SK-N-SH (cell line): ENCODE measurements around the gene PSPC1. TPM values are rescaled to one million over a fixed set of nuclear protein-coding genes. Genes with fewer than 3 reads are reported as not detected.

Experiments used
- CTCF ChIA-PET: fragments of 300-600, 350-600 bp; formaldehyde crosslinking; extraction: SDS; loops from one replicate; lab custom pipeline; 2021; lab: Yijun Ruan, JAX
- POLR2A ChIA-PET: fragments of 350-600 bp; sonication (Branson Sonifier 250); formaldehyde crosslinking; extraction: SDS; loops from one replicate; lab custom pipeline; 2020; ENCODE audit warnings: antibody characterized with exemption, inconsistent platforms; lab: Yijun Ruan, JAX
- DNase-seq: peaks from one replicate; pipeline ENCODE4 v3.0.0; 2012
- H2AFZ ChIP-seq: fragments of 200-600 bp; sonication (generic); 2 replicates; pipeline ENCODE4 v1.8.1; 2016; ENCODE audit warnings: antibody characterized with exemption, mild to moderate bottlenecking, low read depth
- H3F3A ChIP-seq: fragments of 200-600 bp; sonication (generic); replicated peaks from 2 replicates; pipeline ENCODE3; 2016; ENCODE audit warnings: antibody characterized with exemption, mild to moderate bottlenecking; ENCODE audit not compliant: insufficient read depth
- H3K27ac ChIP-seq, 2 experiments: fragments of 200-500 bp in 1 of 2; fragments of 200-600 bp in 1 of 2; sonication (Bioruptor generic) in 1 of 2; sonication (generic), shearing (Covaris generic) in 1 of 2; 2 replicates each; pipeline versions ENCODE4 v1.5.1 to v1.6.1; 2014 to 2016; ENCODE audit warnings: low read depth in 2 of 2, inconsistent platforms in 1 of 2, low read length in 1 of 2, mild to moderate bottlenecking in 1 of 2, mixed read lengths in 1 of 2
- H3K27me3 ChIP-seq: fragments of 200-600 bp; sonication (generic), shearing (Covaris generic); 2 replicates; pipeline ENCODE4 v1.6.1; 2016; ENCODE audit warnings: mixed run types; ENCODE audit not compliant: insufficient read depth
- H3K36me3 ChIP-seq, 2 experiments: fragments of 200-500 bp in 1 of 2; fragments of 200-600 bp in 1 of 2; sonication (Bioruptor generic) in 1 of 2; sonication (generic) in 1 of 2; replicated peaks in 1 of 2; 2 replicates each; pipeline versions ENCODE3 to v1.5.1; 2014 to 2016; ENCODE audit warnings: low read length in 1 of 2, mild to moderate bottlenecking in 1 of 2; ENCODE audit not compliant: insufficient read depth in 2 of 2, control insufficient read depth in 1 of 2
- H3K4me1 ChIP-seq, 2 experiments: fragments of 200-500 bp in 1 of 2; fragments of 200-600 bp in 1 of 2; sonication (Bioruptor generic) in 1 of 2; sonication (generic), shearing (Covaris generic) in 1 of 2; 2 replicates each; pipeline versions ENCODE4 v1.5.1 to v1.6.1; 2014 to 2016; ENCODE audit warnings: low read depth in 1 of 2, low read length in 1 of 2, mixed run types in 1 of 2; ENCODE audit not compliant: insufficient read depth in 2 of 2, control insufficient read depth in 1 of 2
- H3K4me2 ChIP-seq: fragments of 200-600 bp; sonication (generic), shearing (Covaris generic); 2 replicates; pipeline ENCODE4 v1.6.1; 2017; ENCODE audit warnings: mixed run types
- H3K4me3 ChIP-seq, 2 experiments: fragments of 200-500 bp in 1 of 2; fragments of 200-600 bp in 1 of 2; sonication (Bioruptor generic) in 1 of 2; sonication (generic), shearing (Covaris generic) in 1 of 2; 2 replicates each; pipeline versions ENCODE4 v1.5.1 to v1.8.1; 2014 to 2016; ENCODE audit warnings: low read depth in 2 of 2, inconsistent platforms in 1 of 2, low read length in 1 of 2, mild to moderate bottlenecking in 1 of 2, mixed read lengths in 1 of 2, moderate library complexity in 1 of 2
- H3K79me2 ChIP-seq: fragments of 200-600 bp; sonication (generic); 2 replicates; pipeline ENCODE4 v1.8.1; 2017; ENCODE audit warnings: mild to moderate bottlenecking; ENCODE audit not compliant: insufficient read depth
- H3K9ac ChIP-seq: fragments of 200-600 bp; sonication (generic); 2 replicates; pipeline ENCODE4 v1.6.1; 2017; ENCODE audit warnings: mixed run types
- H3K9me2 ChIP-seq: fragments of 200-600 bp; sonication (generic); 2 replicates; pipeline ENCODE4 v1.6.1; 2017; ENCODE audit warnings: mixed run types
- H3K9me3 ChIP-seq: fragments of 200-600 bp; sonication (generic); 2 replicates; pipeline ENCODE4 v1.6.1; 2017; ENCODE audit warnings: mixed run types, mild to moderate bottlenecking, moderate library complexity
- H4K20me1 ChIP-seq: fragments of 200-600 bp; sonication (generic); 2 replicates; pipeline ENCODE4 v1.6.1; 2017; ENCODE audit warnings: mild to moderate bottlenecking, mixed run types; ENCODE audit not compliant: insufficient read depth
- CHD2 ChIP-seq: fragments of 150-350 bp; IDR thresholded peaks from 2 replicates; pipeline ENCODE4 v1.6.1; 2018; ENCODE audit warnings: low read length; ENCODE audit not compliant: partially characterized antibody
- ELF1 ChIP-seq: IDR thresholded peaks from 2 replicates; pipeline ENCODE4 v1.4.0; 2012
- EP300 ChIP-seq, 2 experiments: IDR thresholded peaks; 2 replicates each; pipeline versions ENCODE4 v1.4.0 to v1.6.1; 2012; ENCODE audit warnings: borderline replicate concordance in 1 of 2, low read depth in 1 of 2, low read length in 1 of 2
- FOSL2 ChIP-seq: IDR thresholded peaks from 2 replicates; pipeline ENCODE4 v1.4.0; 2012; ENCODE audit warnings: low read depth, mild to moderate bottlenecking, moderate library complexity, borderline replicate concordance
- FOXJ3 ChIP-seq: sonication (generic); formaldehyde crosslinking; IDR thresholded peaks from 2 replicates; pipeline ENCODE4 v1.5.1; 2020; ENCODE audit warnings: mild to moderate bottlenecking, missing genetic modification reagents
- FOXM1 ChIP-seq: IDR thresholded peaks from 2 replicates; pipeline ENCODE4 v1.4.0; 2012; ENCODE audit warnings: low read depth, mild to moderate bottlenecking
- GATA2 ChIP-seq: sonication (generic); formaldehyde crosslinking; IDR thresholded peaks from 2 replicates; pipeline ENCODE4 v1.5.0; 2020; ENCODE audit warnings: mild to moderate bottlenecking, missing genetic modification reagents
- IRF3 ChIP-seq: fragments of 150-350 bp; IDR thresholded peaks from 2 replicates; pipeline ENCODE4 v1.6.1; 2016; ENCODE audit warnings: mild to moderate bottlenecking, low read depth, low read length
- MAX ChIP-seq: IDR thresholded peaks from 2 replicates; pipeline ENCODE4 v1.4.0; 2012; ENCODE audit warnings: low read depth
- MEF2A ChIP-seq: IDR thresholded peaks from 2 replicates; pipeline ENCODE4 v1.4.0; 2012; ENCODE audit warnings: low read depth, borderline replicate concordance
- MXI1 ChIP-seq: IDR thresholded peaks from 2 replicates; pipeline ENCODE4 v1.6.1; 2012; ENCODE audit warnings: mild to moderate bottlenecking, low read depth, low read length, improper control_type of control experiment
- NRF1 ChIP-seq: IDR thresholded peaks from 2 replicates; pipeline ENCODE4 v1.6.1; 2012; ENCODE audit warnings: low read depth, mild to moderate bottlenecking, low read length
- PBX3 ChIP-seq: IDR thresholded peaks from 2 replicates; pipeline ENCODE4; 2012
- POLR2AphosphoS5 ChIP-seq: IDR thresholded peaks from 2 replicates; pipeline ENCODE4 v1.6.1; 2012; ENCODE audit warnings: low read depth, low read length
- RCOR1 ChIP-seq: fragments of 150-350 bp; IDR thresholded peaks from 2 replicates; pipeline ENCODE4 v1.6.1; 2017; ENCODE audit warnings: antibody characterized with exemption, low read length
- RFX5 ChIP-seq: IDR thresholded peaks from 2 replicates; pipeline ENCODE4 v1.6.1; 2012; ENCODE audit warnings: mild to moderate bottlenecking, improper control_type of control experiment, low read length
- RXRA ChIP-seq: IDR thresholded peaks from 2 replicates; pipeline ENCODE4 v1.4.0; 2012; ENCODE audit warnings: low read depth, mild to moderate bottlenecking, borderline replicate concordance
- SIN3A ChIP-seq: IDR thresholded peaks from 2 replicates; pipeline ENCODE4 v1.6.1; 2012; ENCODE audit warnings: low read depth, mild to moderate bottlenecking, low read length, moderate library complexity, borderline replicate concordance
- SMC3 ChIP-seq: IDR thresholded peaks from 2 replicates; pipeline ENCODE4 v1.6.1; 2012; ENCODE audit warnings: low read depth, low read length, improper control_type of control experiment
- TAF1 ChIP-seq: IDR thresholded peaks from 2 replicates; pipeline ENCODE4 v1.6.1; 2012; ENCODE audit warnings: low read depth, mild to moderate bottlenecking, low read length, moderate library complexity, borderline replicate concordance
- TCF12 ChIP-seq: IDR thresholded peaks from 2 replicates; pipeline ENCODE4 v1.4.0; 2012
- TEAD4 ChIP-seq: IDR thresholded peaks from 2 replicates; pipeline ENCODE4 v1.4.0; 2012; ENCODE audit warnings: mild to moderate bottlenecking, borderline replicate concordance; ENCODE audit not compliant: insufficient read depth
- USF2 ChIP-seq: fragments of 150-350 bp; IDR thresholded peaks from 2 replicates; pipeline ENCODE4 v1.6.1; 2017; ENCODE audit warnings: antibody characterized with exemption, low read length, low read depth, borderline replicate concordance
- YY1 ChIP-seq: IDR thresholded peaks from 2 replicates; pipeline ENCODE4 v1.4.0; 2012; ENCODE audit warnings: low read depth, mild to moderate bottlenecking
- WGBS: methylation state at CpG from one replicate; pipeline ENCODE4 v1.1.6; 2017; ENCODE audit warnings: low lambda C conversion rate; 5-methylcytosine and 5-hydroxymethylcytosine counted together
- polyA plus RNA-seq, 3 experiments: library from polyadenylated mRNA; depleted of rRNA; stranded (reverse); fragments of >200 nt; gene quantifications; 2 replicates each; pipeline ENCODE4 v1.2.3, GENCODE V29; 2012

PSPC1 gene
- polyA plus RNA-seq, 1 of the 3 experiments (the other 2 are of a cell fraction) = 35.2 TPM

- peaks cover 3% of the 10 kb centered on the region for H3F3A ChIP-seq
- no peaks in the 10 kb centered on the region for H3K27me3 ChIP-seq
- no peak for TF ChIP-seq MAX
- no peak for TF ChIP-seq POLR2AphosphoS5
- no peak for TF ChIP-seq MEF2A
- no peak for TF ChIP-seq NRF1
- no peak for TF ChIP-seq TAF1
- no peak for TF ChIP-seq EP300 (IDR thresholded peaks at IDR 0.05; ENCODE audit: borderline replicate concordance in 1 of 2, low read depth in 1 of 2, low read length in 1 of 2)
- no peak for TF ChIP-seq YY1
- no peak for TF ChIP-seq SMC3
- no peak for TF ChIP-seq ELF1
- TF ChIP-seq TEAD4 = no peak
- TF ChIP-seq USF2 = no peak
- no peak for TF ChIP-seq FOXJ3 (CRISPR knock-in tag)
- no peak for TF ChIP-seq FOXM1
- TF ChIP-seq SIN3A = no peak
- TF ChIP-seq FOSL2 = no peak
- no peak for TF ChIP-seq GATA2 (CRISPR knock-in tag)
- TF ChIP-seq RXRA = no peak
- no peak overlapping the region for H3K27ac ChIP-seq
- H3K36me3 ChIP-seq = peaks cover 28 to 45% of the 10 kb centered on the region in 2 experiments
- no peak for DNase-seq
- H3K4me2 ChIP-seq = no peak overlapping the region
- H3K4me1 ChIP-seq = peaks cover 0 to 18% of the 10 kb centered on the region in 2 experiments; a peak in 1 of 4 replicates
- H3K9me3 ChIP-seq = no peaks in the 10 kb centered on the region
- H3K9ac ChIP-seq = no peak overlapping the region
- no peak overlapping the region for H2AFZ ChIP-seq
- ChIA-PET POLR2A (interaction anchor here (0.6 to 1.0 kb wide), 2 partner anchors 10 to 297 kb away, joined by 3 to 4 read pairs; no protein-coding TSS in a partner anchor), CTCF (interaction anchor here (1.1 kb wide), 1 partner anchor 18 kb away, joined by 3 read pairs; no protein-coding TSS in a partner anchor)
- no peaks in the 10 kb centered on the region for H4K20me1 ChIP-seq
- H3K9me2 ChIP-seq = no peaks in the 10 kb centered on the region
- H3K4me3 ChIP-seq = no peak overlapping the region
- H3K79me2 ChIP-seq = no peaks in the 10 kb centered on the region
- 91% methylated on average over 15 of the region's 15 CpGs for WGBS
Observed at GRCh38 chr13:19661561-19661960, 121.2 kb downstream of the PSPC1 start.

- H3K4me3 ChIP-seq = no peak overlapping the region
- no peak overlapping the region for H3K9ac ChIP-seq
- 94% methylated on average over 2 of the region's 2 CpGs for WGBS
- no peaks in the 10 kb centered on the region for H3K9me2 ChIP-seq
- H3K27ac ChIP-seq = no peak overlapping the region
- H3K36me3 ChIP-seq = peaks cover 24 to 41% of the 10 kb centered on the region in 2 experiments
- H3K79me2 ChIP-seq = no peaks in the 10 kb centered on the region
- H4K20me1 ChIP-seq = no peaks in the 10 kb centered on the region
- H3K4me1 ChIP-seq = peaks cover 0 to 18% of the 10 kb centered on the region in 2 experiments; a peak in 1 of 4 replicates
- no peak overlapping the region for H2AFZ ChIP-seq
- TF ChIP-seq PBX3 = no peak
- TF ChIP-seq RFX5 = no peak
- no peak for TF ChIP-seq IRF3
- TF ChIP-seq TEAD4 = no peak
- no peak for TF ChIP-seq TCF12
- no peak for TF ChIP-seq TAF1
- no peak for TF ChIP-seq SMC3
- TF ChIP-seq NRF1 = no peak
- TF ChIP-seq GATA2 (CRISPR knock-in tag) = no peak
- no peak for TF ChIP-seq FOXJ3 (CRISPR knock-in tag)
- no peak for TF ChIP-seq MXI1
- no peak for TF ChIP-seq SIN3A
- no peak for TF ChIP-seq FOXM1
- TF ChIP-seq CHD2 = no peak
- TF ChIP-seq RCOR1 = no peak
- no peak for TF ChIP-seq USF2
- no peak for TF ChIP-seq EP300 (IDR thresholded peaks at IDR 0.05; ENCODE audit: borderline replicate concordance in 1 of 2, low read depth in 1 of 2, low read length in 1 of 2)
- no peak for TF ChIP-seq POLR2AphosphoS5
- no peak overlapping the region for H3K4me2 ChIP-seq
- H3F3A ChIP-seq = peaks cover 3% of the 10 kb centered on the region
- H3K9me3 ChIP-seq = no peaks in the 10 kb centered on the region
- ChIA-PET POLR2A (no interaction called here), CTCF (interaction anchor here (1.1 kb wide), 2 partner anchors 10 to 18 kb away, joined by 3 to 5 read pairs; no protein-coding TSS in a partner anchor)
- no peaks in the 10 kb centered on the region for H3K27me3 ChIP-seq
- DNase-seq = no peak
Observed at GRCh38 chr13:19661126-19661525, 121.6 kb downstream of the PSPC1 start.
